Loucy (cell line): ENCODE measurements around the gene VAT1.
"Not testable (repeated sequence)": the region's sequence is repeated elsewhere in the genome, so short reads cannot be mapped to it uniquely, and the experiment has no call there.

ENCODE experiments used
- H2AFZ ChIP-seq: fragments of 200-600 bp; sonication (generic); 2 replicates; pipeline ENCODE4 v1.6.0; 2016; ENCODE audit warnings: antibody characterized with exemption, mild to moderate bottlenecking, low read length, moderate library complexity
- H3F3A ChIP-seq: fragments of 200-600 bp; 2 replicates; pipeline ENCODE4 v1.6.0; 2016; ENCODE audit warnings: antibody characterized with exemption, low read depth, mild to moderate bottlenecking
- H3K27me3 ChIP-seq: fragments of 200-600 bp; sonication (generic); 2 replicates; pipeline ENCODE4 v1.6.1; 2014; ENCODE audit warnings: low read length, mild to moderate bottlenecking; ENCODE audit not compliant: insufficient read depth, poor library complexity, severe bottlenecking
- H3K36me3 ChIP-seq: fragments of 200-600 bp; sonication (generic); 2 replicates; pipeline ENCODE4 v1.6.1; 2016; ENCODE audit warnings: low read length; ENCODE audit not compliant: insufficient read depth
- H3K4me1 ChIP-seq: fragments of 200-600 bp; sonication (generic); 2 replicates; pipeline ENCODE4 v1.5.1; 2014; ENCODE audit warnings: low read length, mild to moderate bottlenecking; ENCODE audit not compliant: insufficient read depth, poor library complexity, severe bottlenecking
- H3K4me2 ChIP-seq: fragments of 200-600 bp; sonication (generic); 2 replicates; pipeline ENCODE4 v1.6.0; 2014; ENCODE audit warnings: antibody characterized with exemption, low read length, low read depth, mild to moderate bottlenecking; ENCODE audit not compliant: poor library complexity, severe bottlenecking
- H3K4me3 ChIP-seq: fragments of 200-600 bp; sonication (generic); 2 replicates; pipeline ENCODE4 v1.5.1; 2014; ENCODE audit warnings: low read length, mild to moderate bottlenecking, mixed read lengths; ENCODE audit not compliant: poor library complexity, severe bottlenecking
- H3K79me2 ChIP-seq: fragments of 200-600 bp; sonication (generic); 2 replicates; pipeline ENCODE4 v1.6.1; 2014; ENCODE audit warnings: low read length; ENCODE audit not compliant: insufficient read depth
- H3K9ac ChIP-seq: fragments of 200-600 bp; sonication (generic); 2 replicates; pipeline ENCODE4 v1.6.0; 2014; ENCODE audit warnings: mild to moderate bottlenecking, low read depth, low read length, moderate library complexity; ENCODE audit not compliant: poor library complexity, severe bottlenecking
- H3K9me2 ChIP-seq: fragments of 200-600 bp; sonication (generic); replicated peaks from 2 replicates; pipeline ENCODE4 v1.6.1; 2016; ENCODE audit warnings: low read depth, low read length, mixed read lengths
- H3K9me3 ChIP-seq: fragments of 200-600 bp; sonication (generic); 2 replicates; pipeline ENCODE4 v1.6.1; 2014; ENCODE audit warnings: mild to moderate bottlenecking, antibody characterized with exemption, low read length, low read depth; ENCODE audit not compliant: insufficient read depth
- H4K20me1 ChIP-seq: fragments of 200-600 bp; sonication (generic); 2 replicates; pipeline ENCODE4 v1.6.0; 2014; ENCODE audit warnings: antibody characterized with exemption, low read length, mild to moderate bottlenecking; ENCODE audit not compliant: insufficient read depth, poor library complexity, severe bottlenecking
- CTCF ChIP-seq: fragments of 200-600 bp; sonication (generic); conservative IDR thresholded peaks from 2 replicates; pipeline ENCODE4 v1.5.1; 2014; ENCODE audit warnings: mild to moderate bottlenecking, antibody characterized with exemption, low read length
- EZH2phosphoT487 ChIP-seq: fragments of 200-600 bp; IDR thresholded peaks from 2 replicates; pipeline ENCODE4 v1.6.1; 2018; ENCODE audit warnings: antibody characterized with exemption, mild to moderate bottlenecking, moderate library complexity, borderline replicate concordance

The VAT1 gene

GRCh38 chr17:42997984-42998938 is 23.9 kb downstream of the VAT1 start, which contains the start of gene RPL27:
RPL27 (plus strand) TSS chr17:42998419; CDS start chr17:42998751, 332 bp downstream.
- Histone ChIP-seq H3K9ac (peak within 1 kb of the TSS; percentile 100), H3K4me2 (peak within 1 kb of the TSS; percentile 93), H3K4me3 (peak within 1 kb of the TSS; percentile 100), H3K9me2 (no peaks in the 10 kb centered on the region), H4K20me1 (peaks cover 28% of the 10 kb centered on the region), H3K4me1 (peaks cover 22% of the 10 kb centered on the region), H2AFZ (peak within 1 kb of the TSS; percentile 91), H3K36me3 (peaks cover 20% of the 10 kb centered on the region; the same call in 1 of the 2 replicates), H3F3A (peaks cover 2% of the 10 kb centered on the region; the same call in 1 of the 2 replicates), H3K27me3 (peaks cover 10% of the 10 kb centered on the region), H3K9me3 (no peaks in the 10 kb centered on the region), H3K79me2 (peaks cover 35% of the 10 kb centered on the region)
- TF ChIP-seq EZH2phosphoT487, result no peak
- peak; percentile 84 for TF ChIP-seq CTCF

- Histone ChIP-seq H3K27me3 (peaks cover 10% of the 10 kb centered on the region), H3K9me3 (no peaks in the 10 kb centered on the region), H3K9me2 (no peaks in the 10 kb centered on the region), H3K9ac (peak overlapping the region; percentile 70), H3K4me1 (peaks cover 22% of the 10 kb centered on the region), H3K4me3 (peak overlapping the region; percentile 72), H2AFZ (peak overlapping the region; percentile 91), H3K36me3 (peaks cover 24% of the 10 kb centered on the region; the same call in 1 of the 2 replicates), H3F3A (peaks cover 2% of the 10 kb centered on the region; the same call in 1 of the 2 replicates), H3K4me2 (peak overlapping the region; percentile 83), H4K20me1 (peaks cover 28% of the 10 kb centered on the region), H3K79me2 (peaks cover 35% of the 10 kb centered on the region)
- TF ChIP-seq EZH2phosphoT487, result no peak
- TF ChIP-seq CTCF, result no peak
Measured at GRCh38 chr17:42997390-42997983, 24.7 kb downstream of the VAT1 start.

GRCh38 chr17:42993913-42994312 is 28.3 kb downstream of the VAT1 start:
- H3K9ac ChIP-seq, H2AFZ ChIP-seq, H3F3A ChIP-seq, H3K79me2 ChIP-seq, H4K20me1 ChIP-seq, H3K4me2 ChIP-seq, H3K9me3 ChIP-seq, H3K4me1 ChIP-seq, H3K4me3 ChIP-seq, H3K27me3 ChIP-seq, H3K9me2 ChIP-seq: not testable (repeated sequence)
- H3K36me3 ChIP-seq, result peaks cover 37% of the 10 kb centered on the region; the same call in 1 of the 2 replicates
